Caco-2 (cell line): ENCODE data around the gene LTBP2. TPM values are rescaled to one million over a fixed set of nuclear protein-coding genes. Genes with fewer than 3 reads are reported as not detected.

ENCODE experiments used
- BruUV-seq: library from RNA; stranded (reverse); fragments of 400-500 nt; replicated peaks from 2 replicates; lab custom pipeline; 2021; lab: Mats Ljungman, UMichigan
- CTCF ChIA-PET: fragments of 300-600 bp; sonication (Branson Sonifier 250); formaldehyde crosslinking; loops from one replicate; lab custom pipeline; 2022; ENCODE audit warnings: antibody characterized with exemption; lab: Charles Lee
- POLR2A ChIA-PET: fragments of 300-600 bp; sonication (Branson Sonifier 250); formaldehyde crosslinking; loops from one replicate; lab custom pipeline; 2022; ENCODE audit warnings: antibody characterized with exemption; lab: Charles Lee
- DNase-seq, 2 experiments: peaks; one replicate each; pipeline versions ENCODE4 v3.0.0 to v3.0.0-alpha.2; 2020 to 2022
- H3K27me3 ChIP-seq: replicated peaks from 2 replicates; pipeline ENCODE4 v1.6.0; 2011; ENCODE audit warnings: low read length; ENCODE audit not compliant: control insufficient read depth, insufficient read depth
- H3K36me3 ChIP-seq: 2 replicates; pipeline ENCODE4 v1.5.1; 2011; ENCODE audit warnings: low read length; ENCODE audit not compliant: control insufficient read depth, insufficient read depth
- H3K4me1 ChIP-seq: fragments of 250-450 bp; sonication (Bioruptor Pico); 2 replicates; pipeline ENCODE4 v1.5.1; 2020; ENCODE audit warnings: mild to moderate bottlenecking
- H3K4me3 ChIP-seq: 2 replicates; pipeline ENCODE4 v1.5.1; 2011; ENCODE audit warnings: low read depth, mild to moderate bottlenecking, control low read depth, low read length
- H3K9me3 ChIP-seq: fragments of 250-450 bp; sonication (Bioruptor Pico); 2 replicates; pipeline ENCODE4 v1.5.1; 2020; ENCODE audit warnings: mild to moderate bottlenecking, moderate library complexity
- H3K27ac Mint-ChIP-seq: one replicate; pipeline ENCODE4 v1.8.0; 2022; ENCODE audit warnings: mixed read lengths; ENCODE audit not compliant: unreplicated experiment
- H3K27me3 Mint-ChIP-seq: one replicate; pipeline ENCODE4 v1.8.0; 2022; ENCODE audit warnings: mixed read lengths; ENCODE audit not compliant: insufficient read depth, unreplicated experiment
- H3K36me3 Mint-ChIP-seq: one replicate; pipeline ENCODE4 v1.8.0; 2022; ENCODE audit warnings: mild to moderate bottlenecking, mixed read lengths; ENCODE audit not compliant: insufficient read depth, unreplicated experiment
- H3K4me1 Mint-ChIP-seq: one replicate; pipeline ENCODE4 v1.8.0; 2022; ENCODE audit warnings: low read depth, mixed read lengths; ENCODE audit not compliant: unreplicated experiment
- H3K4me3 Mint-ChIP-seq: one replicate; pipeline ENCODE4 v1.8.0; 2022; ENCODE audit warnings: mild to moderate bottlenecking, moderate library complexity, mixed read lengths; ENCODE audit not compliant: unreplicated experiment
- H3K9me3 Mint-ChIP-seq: one replicate; pipeline ENCODE4 v1.8.0; 2022; ENCODE audit warnings: mixed read lengths; ENCODE audit not compliant: unreplicated experiment
- intact Hi-C: fragments of 100-400 bp; cut with micrococcal nuclease; formaldehyde crosslinking; loops from one replicate; pipeline ENCODE4 v1.10.0; 2022; ENCODE audit not compliant: unreplicated experiment
- total RNA-seq: library from RNA; stranded (reverse); gene quantifications from 2 replicates; pipeline ENCODE4 v1.2.3, GENCODE V29; 2022
- TF ChIP-seq, protein P1 (sequence below), 2 experiments: fragments of 200-600 bp in 1 of 2; IDR thresholded peaks; 1 replicate in 1 of 2; 2 replicates in 1 of 2; pipeline versions ENCODE4 v1.5.1 to v1.8.0; 2011 to 2022; ENCODE audit warnings: antibody characterized with exemption in 1 of 2, control low read depth in 1 of 2, inconsistent platforms in 1 of 2, low read depth in 1 of 2, low read length in 1 of 2, mild to moderate bottlenecking in 1 of 2, moderate library complexity in 1 of 2; ENCODE audit not compliant: insufficient read depth in 1 of 2, severe bottlenecking in 1 of 2, unreplicated experiment in 1 of 2

The LTBP2 gene
- total RNA-seq, 1 experiment from 2014 or later, result 0.86 TPM

GRCh38 chr14:74627076-74627475 is 15.0 kb upstream of the LTBP2 start:
- BruUV-seq, result no TSS peak
- no peak overlapping the region for H3K27ac Mint-ChIP-seq
- TF ChIP-seq, protein P1, sequence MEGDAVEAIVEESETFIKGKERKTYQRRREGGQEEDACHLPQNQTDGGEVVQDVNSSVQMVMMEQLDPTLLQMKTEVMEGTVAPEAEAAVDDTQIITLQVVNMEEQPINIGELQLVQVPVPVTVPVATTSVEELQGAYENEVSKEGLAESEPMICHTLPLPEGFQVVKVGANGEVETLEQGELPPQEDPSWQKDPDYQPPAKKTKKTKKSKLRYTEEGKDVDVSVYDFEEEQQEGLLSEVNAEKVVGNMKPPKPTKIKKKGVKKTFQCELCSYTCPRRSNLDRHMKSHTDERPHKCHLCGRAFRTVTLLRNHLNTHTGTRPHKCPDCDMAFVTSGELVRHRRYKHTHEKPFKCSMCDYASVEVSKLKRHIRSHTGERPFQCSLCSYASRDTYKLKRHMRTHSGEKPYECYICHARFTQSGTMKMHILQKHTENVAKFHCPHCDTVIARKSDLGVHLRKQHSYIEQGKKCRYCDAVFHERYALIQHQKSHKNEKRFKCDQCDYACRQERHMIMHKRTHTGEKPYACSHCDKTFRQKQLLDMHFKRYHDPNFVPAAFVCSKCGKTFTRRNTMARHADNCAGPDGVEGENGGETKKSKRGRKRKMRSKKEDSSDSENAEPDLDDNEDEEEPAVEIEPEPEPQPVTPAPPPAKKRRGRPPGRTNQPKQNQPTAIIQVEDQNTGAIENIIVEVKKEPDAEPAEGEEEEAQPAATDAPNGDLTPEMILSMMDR (IDR thresholded peaks at IDR 0.05; ENCODE audit: insufficient read depth in 1 of 2, low read depth in 1 of 2, low read length in 1 of 2, severe bottlenecking in 1 of 2, unreplicated experiment in 1 of 2), result no peak
- Histone ChIP-seq H3K4me3 (no peak overlapping the region), H3K27me3 (no peaks in the 10 kb centered on the region), H3K4me1 (peaks cover 7% of the 10 kb centered on the region; the same call in 1 of the 2 replicates), H3K9me3 (no peaks in the 10 kb centered on the region), H3K36me3 (no peaks in the 10 kb centered on the region; the same call in 1 of the 2 replicates)
- CTCF ChIA-PET, result interaction anchor here (1.2 kb wide), 1 partner anchor 18 kb away, joined by 3 read pairs; no protein-coding TSS in a partner anchor
- intact Hi-C loops, result no loop called here
- no peak for DNase-seq
- no peaks in the 10 kb centered on the region for H3K36me3 Mint-ChIP-seq
- H3K9me3 Mint-ChIP-seq, result no peaks in the 10 kb centered on the region
- H3K4me3 Mint-ChIP-seq, result no peak overlapping the region
- POLR2A ChIA-PET, result no interaction called here
- no peaks in the 10 kb centered on the region for H3K27me3 Mint-ChIP-seq
- H3K4me1 Mint-ChIP-seq, result peaks cover 3% of the 10 kb centered on the region

DNA sequence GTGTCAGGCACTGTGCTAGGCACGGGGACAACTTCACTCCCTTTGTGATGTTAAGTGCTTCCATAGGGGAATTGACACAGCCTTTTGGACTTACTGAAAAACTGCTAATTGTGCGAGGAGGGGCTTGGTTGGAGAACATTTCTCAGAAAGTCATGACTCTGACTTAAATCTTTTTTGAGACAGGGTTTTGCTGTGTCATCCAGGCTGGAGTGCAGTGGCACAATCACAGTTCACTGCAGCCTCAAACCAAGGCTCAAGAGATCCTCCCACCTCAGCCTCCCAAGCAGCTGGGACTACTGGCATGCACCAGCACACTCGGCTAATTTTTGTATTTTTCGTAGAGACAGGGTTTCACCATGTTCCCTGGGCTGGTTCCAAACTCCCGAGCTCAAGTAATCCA is 10.2 kb upstream of the LTBP2 start:
- H3K4me3 Mint-ChIP-seq, result no peak overlapping the region
- Histone ChIP-seq H3K36me3 (no peaks in the 10 kb centered on the region), H3K27me3 (no peaks in the 10 kb centered on the region), H3K4me1 (peaks cover 33% of the 10 kb centered on the region), H3K4me3 (no peak overlapping the region), H3K9me3 (no peaks in the 10 kb centered on the region)
- DNase-seq, result no peak
- TF ChIP-seq, protein P1 (IDR thresholded peaks at IDR 0.05; ENCODE audit: insufficient read depth in 1 of 2, low read depth in 1 of 2, low read length in 1 of 2, severe bottlenecking in 1 of 2, unreplicated experiment in 1 of 2), result no peak
- H3K27me3 Mint-ChIP-seq, result no peaks in the 10 kb centered on the region
- ChIA-PET POLR2A (no interaction called here), CTCF (interaction anchor here (1.4 kb wide), 1 partner anchor 10 kb away, joined by 4 read pairs; the partner anchor contains the start of gene LTBP2)
- H3K27ac Mint-ChIP-seq, result no peak overlapping the region
- intact Hi-C loops, result no loop called here
- peaks cover 16% of the 10 kb centered on the region for H3K4me1 Mint-ChIP-seq
- no peaks in the 10 kb centered on the region for H3K9me3 Mint-ChIP-seq
- peaks cover 5% of the 10 kb centered on the region for H3K36me3 Mint-ChIP-seq
- BruUV-seq, result no TSS peak

- H3K27ac Mint-ChIP-seq, result no peak overlapping the region
- H3K4me1 Mint-ChIP-seq, result peaks cover 16% of the 10 kb centered on the region
- Histone ChIP-seq H3K27me3 (no peaks in the 10 kb centered on the region), H3K4me3 (no peak overlapping the region), H3K4me1 (peaks cover 33% of the 10 kb centered on the region), H3K36me3 (no peaks in the 10 kb centered on the region), H3K9me3 (no peaks in the 10 kb centered on the region)
- POLR2A ChIA-PET, result no interaction called here
- H3K36me3 Mint-ChIP-seq, result peaks cover 5% of the 10 kb centered on the region
- no peaks in the 10 kb centered on the region for H3K27me3 Mint-ChIP-seq
- BruUV-seq, result no TSS peak
- no peaks in the 10 kb centered on the region for H3K9me3 Mint-ChIP-seq
- TF ChIP-seq, protein P1 (IDR thresholded peaks at IDR 0.05; ENCODE audit: insufficient read depth in 1 of 2, low read depth in 1 of 2, low read length in 1 of 2, severe bottlenecking in 1 of 2, unreplicated experiment in 1 of 2), result no peak
- H3K4me3 Mint-ChIP-seq, result no peak overlapping the region
- no peak for DNase-seq
- CTCF ChIA-PET, result no interaction called here
- intact Hi-C loops, result no loop called here
These were observed 9.5 kb upstream of the LTBP2 start for GRCh38 chr14:74621556-74621955.
